ENCODE measurements around the gene KBTBD12.

KBTBD12 gene

DNA sequence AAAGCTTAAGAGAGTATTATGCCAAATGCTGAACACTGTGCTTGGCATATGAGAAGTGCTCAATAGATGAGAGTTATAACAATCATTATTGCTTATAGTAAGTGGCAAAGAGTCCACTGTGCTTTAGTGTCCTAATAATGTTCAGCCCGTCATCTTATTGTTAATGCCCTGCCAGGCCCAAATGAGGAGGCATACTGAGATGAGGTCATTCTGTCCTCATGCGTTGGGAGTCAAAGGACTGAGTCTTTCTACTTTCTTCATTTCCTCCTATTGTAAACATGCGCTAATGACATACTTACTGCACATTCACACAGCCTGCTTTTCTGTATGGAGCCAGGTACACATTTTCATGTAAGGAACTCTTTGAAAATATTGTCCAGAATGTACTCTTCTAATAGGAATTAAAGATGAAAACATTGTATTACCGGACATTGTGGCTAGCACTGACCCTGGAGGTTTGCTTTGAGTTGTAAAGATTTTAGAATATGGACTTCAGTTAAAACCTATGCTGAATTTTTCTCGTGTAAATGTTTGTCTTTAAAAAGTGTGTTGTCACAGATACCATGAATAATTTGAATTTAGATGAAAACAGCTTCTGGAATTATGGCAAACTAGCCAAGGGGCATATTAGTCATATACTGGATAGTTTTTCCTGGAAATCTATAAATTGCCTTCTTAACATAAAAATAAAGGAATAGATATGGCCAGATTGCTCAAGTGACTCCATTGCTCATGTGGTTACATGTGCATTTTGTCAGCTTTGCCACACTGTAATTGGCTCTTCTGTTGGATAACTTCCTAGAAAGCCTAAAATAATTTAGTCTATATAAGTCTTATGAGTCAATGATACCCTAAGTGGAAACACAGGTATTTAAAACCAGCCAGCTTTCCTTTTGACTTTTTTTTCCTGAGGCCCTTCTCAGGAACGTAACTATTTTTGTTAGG lies 38.3 kb downstream of the KBTBD12 start:
- no peak for DNase-seq

DNA sequence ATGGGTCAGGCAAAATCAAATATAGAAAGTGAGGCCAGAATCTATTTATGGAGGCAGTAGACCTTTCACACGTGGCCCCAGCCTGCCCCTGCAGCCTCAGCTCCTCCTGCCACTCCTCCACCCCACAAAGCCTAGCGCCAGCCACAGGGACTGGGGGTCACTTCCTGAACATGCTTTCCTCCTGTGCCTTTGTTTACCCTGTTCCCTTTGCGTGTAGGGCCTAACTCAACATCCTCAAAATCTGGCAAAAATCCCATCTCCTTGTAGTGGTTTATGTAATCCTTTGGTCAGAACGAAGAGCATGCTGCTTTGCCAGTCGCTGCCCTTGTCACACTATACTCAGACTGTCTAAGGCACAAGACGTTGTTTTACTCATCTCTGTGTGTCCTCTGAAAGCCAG lies 39.6 kb downstream of the KBTBD12 start:
- DNase-seq: no peak

DNA sequence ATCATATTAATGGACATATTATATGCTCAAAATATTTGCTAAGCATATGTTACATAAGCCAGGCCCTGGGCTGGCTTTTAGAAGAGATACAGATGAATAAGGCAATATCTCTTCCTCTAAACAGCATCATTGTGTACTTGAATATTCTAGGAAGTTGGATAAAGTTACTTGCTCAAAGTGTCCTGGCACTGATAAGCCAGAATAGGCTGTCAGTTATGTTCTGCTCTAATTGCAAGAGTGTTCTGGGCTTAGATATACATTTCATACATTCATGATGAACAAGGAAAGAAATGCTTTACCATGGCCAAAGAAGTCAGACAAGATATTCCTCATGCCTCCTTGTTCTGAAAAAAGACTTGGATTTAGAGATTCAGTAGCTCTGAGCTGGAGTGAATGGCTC lies 40.7 kb downstream of the KBTBD12 start:
- no peak for DNase-seq

DNA sequence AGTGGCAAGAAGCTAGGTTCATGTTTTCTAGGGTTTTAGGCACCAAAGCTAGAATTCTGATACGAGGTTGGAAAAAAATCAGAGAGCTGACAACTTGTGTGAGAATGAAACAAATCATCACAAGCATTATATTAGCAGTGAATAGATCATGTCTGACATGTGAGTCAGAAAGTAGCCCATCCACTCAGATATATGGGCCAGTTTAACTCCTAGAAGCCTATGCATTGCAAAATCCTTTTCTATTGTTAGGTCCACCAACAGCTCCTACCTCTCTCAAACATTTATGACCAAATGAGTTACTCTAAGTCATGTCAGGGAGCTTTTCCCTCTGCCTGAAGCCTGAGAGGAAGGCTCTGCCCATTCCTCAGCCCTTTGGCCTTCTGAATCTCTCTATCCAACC lies 44.0 kb downstream of the KBTBD12 start:
- no peak for DNase-seq

DNA sequence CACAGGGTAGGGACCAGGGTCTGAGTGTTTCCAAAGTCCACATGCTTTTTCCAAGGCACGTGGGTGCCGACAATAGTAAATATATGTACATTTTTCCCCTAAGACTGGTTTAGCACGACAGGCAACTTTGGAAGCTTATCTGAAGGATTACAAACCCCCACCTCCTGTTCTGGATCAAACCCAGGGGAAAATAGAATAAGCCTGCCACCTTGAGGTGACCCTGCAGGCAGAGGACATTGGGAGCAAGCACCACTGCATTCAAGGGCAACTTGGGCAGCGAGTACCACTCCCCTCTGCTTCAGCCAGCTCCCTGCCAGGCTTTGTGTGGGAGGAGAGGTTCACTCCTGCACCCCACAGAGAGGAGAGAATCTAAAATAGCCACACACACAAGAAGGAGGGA lies 44.8 kb downstream of the KBTBD12 start:
- DNase-seq: no peak

DNA sequence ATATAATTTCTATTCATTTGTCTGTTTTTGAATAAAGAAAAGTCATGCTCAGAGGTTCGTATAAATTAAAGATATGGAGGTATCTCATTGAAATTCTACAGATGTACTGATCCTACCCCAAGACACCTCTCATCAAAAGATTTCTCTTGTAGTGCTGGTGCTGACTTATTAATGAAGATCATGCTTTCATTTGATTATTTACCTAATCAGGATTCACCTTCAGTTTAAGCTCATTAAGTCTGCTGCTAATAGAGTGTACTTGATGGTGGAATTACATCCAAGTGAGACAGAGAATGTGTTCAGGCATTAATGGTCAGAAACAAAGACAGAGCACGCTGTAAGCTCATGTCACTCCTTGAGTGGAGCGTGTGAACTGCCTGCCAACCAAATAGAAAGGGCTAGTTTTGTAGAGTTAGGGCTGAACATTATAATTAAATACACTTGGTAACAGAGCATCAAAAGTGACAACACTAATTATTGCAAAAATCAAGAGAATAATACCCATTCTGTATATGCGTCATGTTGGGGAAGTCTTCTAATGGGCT lies 45.5 kb downstream of the KBTBD12 start:
- DNase-seq: no peak

DNA sequence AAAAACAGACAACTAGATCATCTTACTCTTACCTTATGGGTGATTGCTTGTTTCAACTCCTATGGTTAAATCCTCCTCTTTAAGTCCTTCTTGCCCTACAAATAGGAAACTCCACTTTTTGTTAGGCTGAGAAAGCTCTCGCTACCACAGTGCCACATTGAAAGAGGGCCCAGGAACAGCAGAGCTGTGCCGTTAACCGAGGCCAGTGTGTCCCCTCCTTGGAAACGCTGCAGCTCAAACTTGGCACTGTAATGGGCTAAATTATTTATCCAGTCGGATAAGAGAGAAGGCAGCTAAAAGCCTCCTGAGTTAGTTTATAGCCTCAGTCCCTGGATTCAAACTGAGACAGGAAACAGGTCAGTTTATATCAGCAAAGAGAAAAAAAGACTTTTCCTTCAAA lies 46.1 kb downstream of the KBTBD12 start:
- no peak for DNase-seq

DNA sequence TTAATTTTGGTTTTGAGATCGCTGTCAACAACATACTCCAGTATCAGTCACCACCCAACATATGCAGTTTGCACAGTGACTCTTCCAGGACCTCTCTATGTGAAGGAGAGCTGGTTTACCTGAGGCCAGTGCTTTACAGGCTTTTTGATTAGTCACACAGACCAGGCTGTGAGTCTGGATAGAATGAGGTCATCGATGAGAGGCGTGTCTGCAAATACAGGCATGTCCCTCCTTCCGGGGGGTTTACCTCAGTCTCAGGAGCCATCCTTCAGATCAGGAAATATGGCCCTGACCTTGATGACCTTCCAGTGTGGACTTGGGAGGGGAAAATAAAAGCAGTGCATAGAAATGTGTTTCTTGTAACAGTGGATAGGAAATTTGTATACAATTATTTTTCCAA lies 46.9 kb downstream of the KBTBD12 start:
- no peak for DNase-seq

DNA sequence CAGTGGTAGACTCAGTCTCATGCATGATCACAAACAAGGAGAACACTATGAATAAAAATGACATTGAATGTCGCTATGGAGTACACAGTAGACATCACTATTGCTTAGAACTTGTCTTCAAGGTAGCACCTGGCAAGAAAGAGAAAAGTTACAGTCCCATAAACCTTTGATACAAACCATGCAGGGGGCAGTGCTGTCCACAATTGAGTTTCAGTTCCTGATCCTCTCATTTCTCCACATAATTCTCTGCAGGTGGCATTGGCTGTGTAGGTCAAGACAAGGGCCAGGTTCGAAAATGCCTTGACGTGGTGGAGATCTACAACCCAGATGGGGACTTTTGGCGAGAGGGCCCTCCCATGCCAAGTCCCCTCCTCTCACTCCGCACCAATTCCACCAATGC lies 47.9 kb downstream of the KBTBD12 start:
- no peak for DNase-seq

DNA sequence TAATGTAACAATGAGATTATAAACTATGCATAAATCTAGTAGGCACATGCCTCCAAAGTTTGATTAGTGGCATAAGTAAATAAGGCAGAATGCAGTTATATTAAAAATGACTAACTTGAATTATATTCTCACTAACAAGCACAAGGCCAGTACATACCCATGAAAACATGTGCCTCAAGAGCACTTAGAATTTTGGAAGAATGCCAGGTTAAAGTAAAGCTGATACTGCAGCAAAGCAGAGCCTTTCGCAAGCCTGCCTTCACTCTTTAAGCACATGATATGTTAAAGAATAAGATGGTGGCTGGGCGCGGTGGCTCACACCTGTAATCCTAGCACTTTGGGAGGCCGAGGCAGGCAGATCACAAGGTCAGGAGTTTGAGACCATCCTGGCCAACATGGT lies 49.0 kb downstream of the KBTBD12 start:
- DNase-seq: no peak

DNA sequence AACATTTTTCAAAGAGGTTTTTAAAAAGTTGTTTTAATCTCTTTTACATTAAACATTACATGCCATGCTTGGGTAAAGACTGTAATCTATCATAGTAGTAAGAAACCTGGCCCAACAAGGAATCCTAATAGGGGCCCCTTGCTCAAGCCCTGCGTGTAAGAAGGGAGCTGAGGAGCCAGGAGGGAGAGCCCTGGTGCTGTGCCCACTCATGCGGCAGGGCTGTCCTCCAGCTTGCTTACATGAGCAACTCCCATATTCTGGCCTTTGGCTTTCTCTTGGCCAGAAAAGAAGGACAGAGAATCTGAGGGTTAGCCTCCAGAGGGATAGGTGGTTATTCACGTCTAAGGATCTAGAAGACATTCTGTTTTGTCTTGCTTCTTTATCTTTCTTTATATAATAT lies 49.8 kb downstream of the KBTBD12 start:
- no peak for DNase-seq

DNA sequence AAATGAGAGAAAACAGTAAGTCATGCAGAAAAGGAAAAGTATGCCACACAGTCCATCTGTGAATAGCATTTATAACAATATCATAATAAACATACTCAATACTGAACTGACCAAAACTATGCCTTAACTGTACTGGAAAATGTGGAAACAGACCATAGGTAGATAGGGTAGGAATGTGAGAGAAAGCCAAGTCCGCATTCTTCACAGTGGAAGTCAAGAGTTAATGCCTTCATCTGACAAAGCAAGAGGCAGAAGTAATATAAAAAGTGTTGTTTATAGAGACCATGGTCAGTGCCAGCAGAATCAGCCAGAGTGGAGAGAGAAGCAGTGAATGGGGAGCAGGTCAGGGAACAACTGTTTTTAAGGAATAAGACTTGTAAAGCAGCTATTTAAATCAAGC lies 52.3 kb downstream of the KBTBD12 start:
- DNase-seq: no peak

DNA sequence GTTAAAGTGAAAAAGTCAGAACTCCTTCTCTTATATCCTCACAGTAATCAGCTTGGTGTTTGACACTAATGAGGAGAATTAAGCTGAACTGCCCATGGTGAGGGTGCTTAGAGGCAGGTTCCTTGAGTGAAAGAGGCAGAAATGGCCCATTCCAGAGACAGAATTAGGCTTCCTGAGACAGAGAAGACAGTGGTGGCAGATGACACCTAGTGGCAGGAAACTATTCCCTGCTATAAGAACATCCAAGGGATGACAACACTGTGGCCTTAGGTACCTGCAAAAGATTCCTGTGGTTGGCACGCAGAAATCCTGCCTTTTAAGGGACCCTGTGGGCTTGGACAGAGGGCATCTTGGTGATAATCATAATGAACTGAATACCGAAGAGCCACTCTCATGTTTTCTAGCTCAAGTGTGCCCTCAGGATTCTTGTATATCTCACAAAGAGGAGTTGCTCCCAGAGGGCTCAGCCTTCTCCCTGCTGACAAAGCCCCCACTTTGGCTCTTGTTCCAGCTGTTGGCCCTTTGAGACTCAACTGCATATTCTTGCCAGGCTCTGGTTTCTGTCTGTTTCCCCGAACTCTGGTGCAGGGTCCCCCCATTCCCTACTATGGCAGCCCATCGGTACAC lies 56.0 kb downstream of the KBTBD12 start:
- peak in 1 of 2 donors; percentile 32 for DNase-seq

DNA sequence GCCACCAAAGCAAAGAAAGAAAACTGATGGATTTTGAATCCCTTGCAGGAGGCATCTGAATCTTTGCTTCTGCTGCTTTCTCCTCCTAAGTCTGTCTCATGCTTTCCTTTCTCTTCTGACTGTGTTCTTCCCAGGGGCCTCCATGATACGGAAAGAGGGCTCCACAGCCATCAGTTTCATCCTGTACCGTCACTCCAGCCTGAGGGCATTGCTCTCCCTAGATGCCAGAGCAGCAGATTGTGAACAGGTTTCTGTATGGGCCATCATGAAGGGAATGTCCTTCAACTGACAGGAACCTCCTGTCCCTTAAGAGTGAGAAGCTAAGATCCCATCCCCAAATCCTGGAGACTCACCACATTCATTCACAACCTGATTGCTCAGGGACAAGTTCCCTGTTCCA lies 59.2 kb downstream of the KBTBD12 start:
- no peak for DNase-seq

DNA sequence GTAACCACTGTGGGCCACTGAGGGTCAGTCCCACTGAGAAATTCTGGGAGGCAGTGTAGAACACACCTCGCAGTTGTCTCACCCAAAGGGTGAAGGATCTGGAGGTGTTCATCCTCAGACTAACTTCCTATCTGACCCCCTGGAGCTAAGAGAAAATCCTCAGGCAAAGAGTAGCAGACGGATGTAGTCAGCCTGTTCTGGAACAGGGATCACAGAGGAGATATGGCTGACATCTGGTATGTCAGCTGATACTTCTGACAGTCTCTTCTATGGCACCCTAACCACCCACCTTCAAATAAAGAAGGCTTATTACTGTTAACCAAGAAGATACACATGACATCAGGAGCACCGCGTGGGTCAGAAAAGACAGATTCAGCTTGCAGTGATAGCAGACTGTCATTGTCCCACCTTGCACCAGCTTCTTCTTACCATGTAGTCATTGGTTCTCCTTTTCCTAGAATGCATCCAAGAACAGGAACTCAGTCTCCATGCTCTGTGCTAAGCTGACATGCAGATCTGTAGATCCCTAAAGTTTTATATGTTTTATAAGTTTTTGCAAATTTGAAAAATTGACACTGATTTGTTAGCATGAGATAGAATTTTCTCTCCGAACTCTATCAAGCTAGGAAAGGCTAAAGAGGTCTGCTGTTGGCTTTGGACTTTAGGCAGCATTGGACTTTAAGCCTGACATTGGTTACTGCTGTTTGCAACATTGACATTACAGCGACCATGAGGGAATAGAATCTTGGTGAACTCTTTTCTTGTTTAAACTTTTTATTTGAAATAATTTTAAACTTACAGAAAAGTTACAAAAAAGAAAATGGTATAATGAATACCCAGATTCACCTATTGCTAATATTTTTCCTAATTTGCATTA lies 60.4 kb downstream of the KBTBD12 start:
- DNase-seq: no peak

DNA sequence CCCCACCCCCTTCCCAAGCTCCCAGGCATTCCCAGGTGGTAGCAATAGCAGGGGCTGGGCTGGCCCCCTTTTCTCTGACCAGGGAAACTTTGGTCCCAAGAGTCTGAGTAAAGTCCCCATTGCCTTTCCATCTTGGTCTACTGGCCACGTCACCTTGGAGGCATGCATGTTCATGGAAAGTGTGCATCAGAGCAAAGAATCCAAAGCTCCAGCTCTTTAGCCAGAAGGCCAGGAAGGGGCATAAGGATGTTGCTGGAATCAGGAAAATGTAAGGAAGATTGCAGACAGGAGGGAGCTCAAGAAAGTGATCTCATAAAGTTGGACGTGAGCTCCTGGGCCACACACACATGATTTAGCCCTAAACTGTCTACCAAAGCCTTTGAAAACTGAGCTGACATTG lies 63.6 kb downstream of the KBTBD12 start:
- no peak for DNase-seq

DNA sequence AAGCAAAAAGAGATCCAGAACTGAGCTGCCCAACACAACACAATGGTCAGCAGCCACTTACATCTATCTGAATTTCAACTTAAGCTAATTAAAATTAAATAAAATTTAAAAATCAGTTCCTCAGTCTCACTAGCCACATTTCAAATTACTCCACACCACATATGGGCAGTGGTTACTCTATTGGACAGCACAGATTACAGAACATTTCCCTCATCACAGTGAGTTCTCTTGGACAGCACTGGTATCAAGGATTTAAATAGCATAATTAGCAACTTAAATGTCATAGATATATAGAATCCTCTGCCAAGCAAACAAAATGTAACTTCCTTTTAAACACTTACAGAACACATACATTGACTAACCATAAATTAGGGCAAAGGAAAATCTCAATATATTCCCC lies 64.4 kb downstream of the KBTBD12 start:
- DNase-seq: no peak

DNA sequence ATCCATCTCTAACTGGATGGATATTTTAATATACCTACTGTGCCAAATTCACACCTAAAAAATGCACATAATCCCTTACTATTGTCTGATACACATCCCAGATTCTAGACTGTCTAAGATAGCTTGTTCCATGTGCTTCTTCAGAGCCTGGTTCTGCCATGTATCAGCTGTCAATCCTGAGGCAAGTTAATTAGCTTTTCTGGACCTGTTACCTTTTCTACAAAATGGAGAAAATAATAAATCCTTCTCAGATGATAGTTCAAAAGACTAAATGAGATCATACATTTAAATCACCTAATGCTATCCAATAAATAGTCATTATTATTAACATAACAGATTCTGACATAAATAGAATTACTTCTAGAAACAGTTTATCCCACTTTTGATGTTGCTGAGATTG lies 66.1 kb downstream of the KBTBD12 start:
- no peak for DNase-seq

DNA sequence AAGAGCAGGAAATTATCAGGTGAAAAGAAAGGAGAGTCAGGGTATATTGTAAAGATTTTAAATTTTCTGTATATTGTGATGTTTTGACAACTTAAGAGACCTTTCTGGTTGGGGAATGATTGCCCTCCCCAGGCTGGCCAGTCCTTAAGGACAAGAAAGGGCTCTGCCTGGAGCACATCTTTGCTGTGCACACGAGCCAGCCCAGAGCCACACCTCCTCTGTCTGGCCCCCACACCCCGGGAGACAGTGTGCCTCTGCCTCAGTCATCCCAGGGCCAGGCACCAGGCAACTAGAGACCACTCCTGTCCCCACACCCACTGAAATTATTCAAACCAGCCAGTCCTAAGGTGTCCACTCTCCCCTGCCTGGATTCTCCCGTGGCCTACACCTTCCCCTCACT lies 67.1 kb downstream of the KBTBD12 start:
- DNase-seq: no peak

DNA sequence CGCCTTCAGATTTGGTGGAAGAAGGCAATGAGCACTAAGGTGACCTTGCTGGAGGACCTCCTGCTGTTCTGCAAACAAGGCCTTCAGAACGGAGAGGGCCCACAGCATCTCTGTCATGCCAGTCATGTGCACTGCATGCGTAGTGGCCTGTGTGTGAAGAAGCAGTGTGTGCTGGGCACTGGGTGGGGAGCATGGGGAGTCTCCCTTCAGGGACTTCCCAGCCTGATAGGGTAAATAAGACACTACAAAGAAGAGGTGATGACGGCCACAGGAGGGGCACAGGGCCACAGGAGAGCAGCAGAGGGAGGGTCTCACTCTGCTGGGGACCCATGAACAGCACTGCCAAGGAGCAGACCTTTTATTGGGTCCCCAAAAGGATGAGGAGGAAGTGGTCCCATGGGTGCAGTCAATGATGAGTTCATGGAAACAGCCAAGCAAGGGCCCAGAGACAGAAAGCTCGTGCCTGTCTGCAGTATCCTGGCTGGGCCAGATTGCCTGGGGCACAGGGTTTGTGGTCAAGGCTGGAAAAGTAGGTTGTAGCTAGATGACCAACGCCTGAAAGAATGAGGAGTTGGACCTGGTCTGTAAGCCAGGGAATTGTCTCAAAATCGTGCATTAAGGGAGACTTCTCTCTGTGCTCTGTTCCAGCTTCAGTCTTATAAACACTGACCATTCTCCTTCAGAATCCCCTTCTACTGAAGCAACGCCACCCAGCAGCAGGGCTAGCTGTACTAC lies 69.4 kb downstream of the KBTBD12 start:
- DNase-seq: no peak

DNA sequence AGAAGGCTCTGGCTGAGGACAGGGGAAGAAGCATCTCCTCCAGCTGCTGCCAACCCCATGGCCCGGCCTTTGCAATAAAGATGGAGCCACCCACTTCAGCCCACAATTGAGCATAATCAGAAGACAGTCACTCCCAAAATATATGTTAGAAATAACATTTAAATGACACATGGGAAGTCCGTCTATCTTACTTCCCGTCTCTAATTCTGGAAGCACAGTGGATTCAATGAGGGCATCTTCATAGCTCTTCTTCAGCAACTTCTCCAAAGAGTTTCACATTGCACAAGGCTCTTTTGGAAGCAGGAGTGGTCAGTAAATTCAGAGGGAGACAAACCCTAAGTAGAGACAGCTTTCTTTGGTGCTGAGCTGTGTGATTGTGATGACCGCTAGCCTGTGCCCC lies 70.2 kb downstream of the KBTBD12 start:
- DNase-seq: no peak

DNA sequence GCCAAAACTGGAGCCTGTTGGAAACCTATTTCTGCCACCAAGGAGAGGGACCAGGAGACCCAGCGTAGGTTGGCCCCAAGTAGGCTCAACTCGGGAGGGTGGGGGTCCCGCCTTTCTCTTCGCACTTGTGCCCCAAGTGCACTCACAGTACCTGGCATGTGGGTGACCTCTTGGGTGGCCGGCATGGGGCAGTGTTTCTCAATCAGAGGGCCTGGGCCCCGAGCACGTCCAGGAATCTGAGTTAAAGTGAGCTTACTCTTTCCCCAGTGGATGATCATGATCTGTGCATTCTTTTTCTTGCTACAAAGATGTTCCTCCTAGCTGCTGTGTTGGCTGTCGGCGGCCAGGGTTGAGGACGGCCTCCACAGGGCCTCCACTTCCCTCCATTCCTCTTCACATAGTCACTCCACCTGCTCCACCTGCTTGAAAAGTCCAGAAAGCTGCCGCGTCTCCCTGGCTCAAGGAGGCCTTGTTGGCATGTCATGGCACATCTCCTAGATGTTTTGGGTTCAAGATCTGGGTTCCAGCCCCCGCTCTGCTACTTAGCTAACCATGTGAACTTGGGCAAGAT lies 70.7 kb downstream of the KBTBD12 start:
- no peak for DNase-seq

Data from bone marrow (tissue), 2 donors.